Activated CD8-positive, alpha-beta memory T cell treated with anti-CD3 and anti-CD28 coated beads for 24 hours (primary cell): ENCODE results near the gene CDK13.
"Not testable (repeated sequence)": the region's sequence is repeated elsewhere in the genome, so short reads cannot be mapped to it uniquely, and the experiment has no call there.

Experiments
- DNase-seq: peaks from one replicate; pipeline ENCODE4 v3.0.0-alpha.2; 2020

The CDK13 gene

DNA sequence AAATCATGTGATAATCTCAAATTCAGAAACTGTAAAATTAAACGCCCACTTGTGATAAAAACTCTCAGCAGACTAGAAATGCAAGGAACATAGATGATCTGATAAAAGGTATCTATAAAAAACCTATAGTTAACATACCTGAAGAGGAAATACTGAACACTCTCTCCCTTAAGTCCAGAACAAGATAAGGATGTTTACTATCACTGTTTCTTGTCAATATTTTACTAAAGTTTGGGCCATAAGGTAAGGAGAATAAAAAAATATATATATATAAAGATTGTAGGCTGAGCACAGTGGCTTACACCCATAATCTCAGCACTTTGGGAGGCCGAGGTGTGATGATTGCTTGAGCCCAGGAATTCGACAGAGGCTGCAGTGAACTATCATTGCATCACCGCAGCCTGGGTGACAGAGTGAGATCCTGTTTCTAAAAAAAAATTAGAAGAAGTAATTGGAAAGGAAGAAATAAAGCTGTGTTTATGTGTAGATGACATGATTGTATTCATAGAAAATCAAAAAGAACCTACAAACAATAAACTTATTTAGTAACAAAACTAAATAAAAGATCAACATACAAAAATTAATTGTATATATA is 155.9 kb downstream of the CDK13 start:
- DNase-seq, result no peak

DNA sequence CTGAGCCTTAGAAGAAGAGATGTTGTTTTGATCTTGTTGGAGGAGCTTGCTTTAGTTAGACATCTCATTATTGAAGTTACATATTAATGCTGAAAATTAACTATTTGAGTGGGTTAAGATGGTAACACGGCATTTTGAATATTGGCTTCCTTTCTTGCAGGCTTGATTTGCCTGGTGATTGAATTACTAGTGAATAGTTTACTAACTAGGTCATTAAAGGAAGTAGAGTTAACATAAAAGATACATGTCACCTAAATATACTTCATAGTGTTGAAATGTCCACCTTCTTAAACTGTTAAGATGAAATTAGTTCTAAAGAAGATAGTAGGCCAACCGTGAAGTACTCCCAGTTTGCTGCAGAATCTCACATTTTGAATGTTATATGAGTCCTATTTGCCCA is 165.9 kb downstream of the CDK13 start:
- DNase-seq, result no peak

DNA sequence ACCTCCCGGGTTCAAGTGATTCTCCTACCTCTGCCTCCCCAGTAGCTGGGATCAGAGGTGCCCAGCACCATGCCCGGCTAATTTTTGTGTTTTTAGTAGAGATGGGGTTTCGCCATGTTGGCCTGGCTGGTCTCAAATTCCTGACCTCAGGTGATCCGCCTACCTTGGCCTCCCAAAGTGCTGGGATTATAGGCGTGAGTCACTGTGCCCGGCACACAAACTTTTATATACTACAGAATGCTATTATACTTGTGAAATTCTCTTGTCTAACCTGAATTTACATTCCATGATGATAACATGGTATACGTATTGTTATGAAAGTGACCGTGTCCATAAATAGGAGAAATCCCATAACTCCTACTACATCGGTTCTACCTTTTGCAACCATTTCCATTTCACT is 167.1 kb downstream of the CDK13 start:
- DNase-seq, result not testable (repeated sequence)

DNA sequence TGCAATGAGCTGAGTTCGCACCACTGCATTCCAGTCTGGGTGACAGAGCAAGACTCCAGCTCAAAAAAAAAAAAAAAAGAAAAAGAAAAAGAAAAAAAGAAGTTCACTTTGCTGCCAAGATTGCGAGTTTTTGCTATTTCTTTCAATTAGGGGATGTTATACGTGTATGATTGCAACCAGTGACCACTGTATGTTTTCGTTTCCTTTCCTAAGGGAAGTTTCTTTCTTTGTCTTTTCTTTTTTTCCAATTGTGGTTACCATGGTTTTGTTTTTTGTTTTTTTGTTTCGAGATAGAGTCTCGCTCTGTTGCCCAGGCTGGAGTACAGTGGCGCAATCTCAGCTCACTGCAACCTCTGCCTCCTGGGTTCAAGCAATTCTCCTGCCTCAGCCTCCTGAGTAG is 168.1 kb downstream of the CDK13 start:
- DNase-seq, result not testable (repeated sequence)

DNA sequence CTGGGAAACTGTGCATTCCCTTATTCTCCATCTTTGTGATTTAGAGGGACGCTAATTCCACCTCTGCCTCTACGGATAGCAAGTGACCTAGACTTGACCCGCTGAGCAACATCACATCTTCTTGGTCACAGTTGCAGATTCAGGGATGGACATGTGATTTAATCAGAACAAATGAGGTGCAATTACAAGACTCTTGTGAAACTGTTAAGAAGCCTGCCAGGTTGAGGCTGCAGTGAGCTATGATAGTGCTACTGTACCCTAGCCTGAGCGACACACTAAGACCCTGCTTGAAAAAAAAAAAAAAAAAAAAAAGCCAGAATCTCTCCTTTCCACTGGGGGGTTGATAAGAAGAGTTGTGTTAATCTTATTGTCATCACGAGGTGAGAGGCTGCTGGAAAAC is 170.0 kb downstream of the CDK13 start:
- DNase-seq, result no peak

DNA sequence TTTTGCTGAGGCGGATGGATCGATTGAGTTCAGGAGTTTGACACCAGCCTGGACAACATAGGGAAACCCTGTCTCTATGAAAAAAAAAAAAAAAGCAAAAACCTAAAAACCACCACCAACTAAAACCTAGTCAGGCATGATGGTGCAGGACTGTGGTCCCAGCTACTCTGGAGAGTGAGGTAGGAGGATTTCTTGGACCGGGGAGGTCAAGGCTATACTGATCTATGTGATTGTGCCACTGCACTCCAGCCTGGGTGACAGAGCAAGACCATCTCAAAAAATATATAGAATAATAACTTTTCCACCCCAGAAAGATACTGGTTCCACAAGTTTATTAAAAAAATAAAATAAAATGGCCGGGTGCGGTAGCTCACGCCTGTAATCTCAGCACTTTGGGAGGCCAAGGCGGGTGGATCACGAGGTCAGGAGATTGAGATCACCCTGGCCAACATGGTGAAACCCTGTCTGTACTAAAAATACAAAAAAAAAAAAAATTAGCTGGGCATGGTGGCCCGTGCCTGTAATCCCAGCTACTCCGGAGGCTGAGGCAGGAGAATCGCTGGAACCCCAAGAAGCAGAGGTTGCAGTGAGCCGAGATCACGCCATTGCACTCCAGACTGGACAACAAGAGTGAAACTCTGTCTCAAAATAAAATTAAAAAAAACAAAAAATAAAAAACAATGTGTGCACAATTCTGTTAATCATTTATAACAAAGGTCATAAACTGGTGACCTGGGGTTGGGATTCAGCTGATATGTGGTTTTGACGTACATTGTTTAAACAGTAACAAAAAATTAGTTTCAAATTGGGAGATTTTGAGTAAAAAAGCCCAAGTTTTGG is 172.3 kb downstream of the CDK13 start:
- not testable (repeated sequence) for DNase-seq

DNA sequence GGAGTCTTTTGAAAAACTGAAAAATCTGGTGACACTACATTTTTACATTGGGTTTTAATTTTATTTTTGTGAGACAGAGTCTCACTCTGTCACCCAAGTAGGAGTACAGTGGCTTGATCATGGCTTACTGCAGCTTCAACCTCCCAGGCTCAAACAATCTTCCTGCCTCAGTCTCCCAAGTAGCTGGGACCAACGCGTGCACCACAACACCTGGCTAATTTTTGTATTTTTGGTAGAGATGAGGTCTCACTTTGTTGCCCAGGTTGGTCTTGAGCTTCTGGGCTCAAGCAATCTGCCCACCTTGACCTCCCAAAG is 172.8 kb downstream of the CDK13 start:
- DNase-seq, result no peak

DNA sequence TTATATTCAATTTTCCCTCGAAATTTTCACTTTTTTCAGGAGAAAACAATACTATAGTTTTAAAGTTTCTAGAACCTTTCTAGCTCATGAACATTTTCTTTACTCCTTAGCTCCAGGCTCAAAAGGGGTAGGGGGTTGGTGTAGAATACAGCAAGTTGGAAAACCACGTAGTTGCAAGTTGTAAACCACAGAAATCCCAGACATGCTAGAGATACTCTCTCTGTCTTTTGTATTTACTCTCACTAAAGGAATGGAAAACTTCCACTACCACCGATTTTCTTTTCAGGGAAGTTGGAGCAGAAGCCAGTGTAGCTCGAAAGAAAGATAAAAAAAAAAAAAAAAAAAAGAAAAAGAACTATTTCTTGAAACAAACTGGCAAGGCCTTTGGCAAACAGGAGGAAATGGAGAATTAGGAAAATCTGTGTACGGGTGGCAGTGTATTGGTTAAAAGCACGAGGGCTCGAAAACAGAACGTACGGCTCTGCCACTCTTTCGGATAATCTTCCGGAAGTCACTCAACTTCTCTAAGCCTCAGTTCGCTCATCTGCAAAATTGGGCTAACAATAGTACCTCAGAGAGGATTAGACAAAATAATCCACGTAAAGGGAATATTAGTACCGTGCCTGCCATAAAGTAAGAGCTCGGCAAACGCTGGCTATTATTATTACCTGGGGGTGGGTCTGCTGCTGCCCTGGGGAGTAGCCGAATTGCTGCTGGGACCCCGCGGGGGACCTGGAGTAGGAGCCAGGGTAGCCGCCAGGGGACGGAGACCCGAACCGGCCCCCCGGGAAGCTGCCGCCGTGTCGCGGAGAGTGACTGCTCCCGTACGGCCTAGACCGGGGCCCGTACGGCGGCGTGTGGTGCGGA is 183.7 kb downstream of the CDK13 start:
- no peak for DNase-seq

DNA sequence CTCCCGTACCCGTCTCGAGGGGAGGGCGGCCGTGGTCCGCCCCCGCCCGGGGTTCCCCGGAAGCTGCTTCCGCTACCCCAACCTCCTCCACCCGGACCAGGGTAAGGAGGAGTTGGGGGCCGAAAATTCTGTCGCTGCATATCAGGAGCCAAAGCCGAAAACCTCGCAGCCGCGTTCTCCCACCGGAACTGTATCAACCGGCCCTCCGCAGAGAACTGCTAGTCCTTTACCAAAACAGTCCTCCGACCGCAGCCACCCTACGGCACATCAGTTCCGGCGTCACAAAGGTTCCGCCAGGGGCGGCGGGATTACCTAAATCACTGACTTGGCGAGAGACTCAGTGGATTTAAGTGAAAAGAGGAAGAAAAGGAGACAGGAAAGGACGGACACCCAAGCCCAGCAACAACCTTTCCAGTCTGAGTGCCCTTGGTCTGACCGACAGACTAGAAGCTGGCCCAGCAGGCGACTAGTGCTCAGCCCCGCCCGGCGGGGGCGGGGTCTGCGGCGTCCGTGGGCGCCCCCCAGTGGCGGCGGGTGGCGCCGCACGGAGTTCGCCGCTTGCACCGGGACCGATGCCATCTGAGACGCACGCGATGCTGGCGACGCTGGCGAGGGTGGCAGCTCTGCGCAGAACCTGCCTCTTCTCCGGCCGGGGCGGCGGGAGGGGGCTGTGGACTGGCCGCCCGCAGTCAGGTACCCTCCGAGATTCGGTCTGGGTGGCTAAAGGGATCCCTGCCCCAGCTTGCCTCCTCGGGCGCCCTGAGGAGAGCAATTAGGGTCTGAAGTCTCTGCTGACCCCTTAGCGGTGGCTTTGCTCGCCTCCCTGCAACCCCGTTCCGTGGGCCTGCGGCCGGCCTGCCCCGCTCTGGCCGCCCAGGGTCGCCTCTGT is 184.6 kb downstream of the CDK13 start, which contains the start of the genes MPLKIP and SUGCT:
Gene MPLKIP (minus strand): TSS at position 195 of the 889 bp plus-strand sequence. CDS start 55 bp downstream, at position 140.
Gene SUGCT (plus strand): TSS at position 578 of the 889 bp plus-strand sequence.
- DNase-seq, result peak; percentile 98

DNA sequence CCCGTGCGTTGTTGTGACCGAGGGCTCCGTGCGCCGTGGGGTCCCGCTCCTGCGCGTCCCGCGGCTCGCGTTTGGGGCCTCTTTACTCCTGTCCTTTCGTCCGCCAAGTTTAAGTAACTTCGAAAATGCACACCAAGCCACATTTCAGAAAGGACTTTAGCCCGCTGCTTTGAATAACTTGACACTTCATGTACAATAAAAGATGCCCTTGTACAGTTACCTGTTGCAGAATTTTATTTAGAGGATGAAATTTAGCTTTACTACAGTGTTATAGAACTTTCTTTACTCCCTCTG is 185.2 kb downstream of the CDK13 start:
- no peak for DNase-seq

DNA sequence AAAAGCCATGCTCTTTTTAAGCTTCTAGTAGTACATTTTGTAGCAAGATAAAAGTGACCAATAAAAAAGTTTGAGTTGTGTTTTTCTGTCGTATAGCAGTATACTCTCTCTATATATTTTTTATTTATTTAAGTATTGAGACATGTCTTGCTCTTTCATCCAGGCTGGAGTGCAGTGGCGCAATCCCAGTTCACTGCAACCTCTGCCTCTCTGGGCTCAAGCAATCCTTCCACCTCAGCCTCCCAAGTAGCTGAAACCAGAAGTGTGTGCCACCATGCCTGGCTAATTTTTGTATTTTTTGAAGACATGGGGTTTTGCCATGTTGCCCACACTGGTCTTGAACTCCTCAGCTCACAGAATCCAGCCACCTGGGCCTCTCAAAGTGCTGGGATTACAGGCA is 187.5 kb downstream of the CDK13 start:
- no peak for DNase-seq

DNA sequence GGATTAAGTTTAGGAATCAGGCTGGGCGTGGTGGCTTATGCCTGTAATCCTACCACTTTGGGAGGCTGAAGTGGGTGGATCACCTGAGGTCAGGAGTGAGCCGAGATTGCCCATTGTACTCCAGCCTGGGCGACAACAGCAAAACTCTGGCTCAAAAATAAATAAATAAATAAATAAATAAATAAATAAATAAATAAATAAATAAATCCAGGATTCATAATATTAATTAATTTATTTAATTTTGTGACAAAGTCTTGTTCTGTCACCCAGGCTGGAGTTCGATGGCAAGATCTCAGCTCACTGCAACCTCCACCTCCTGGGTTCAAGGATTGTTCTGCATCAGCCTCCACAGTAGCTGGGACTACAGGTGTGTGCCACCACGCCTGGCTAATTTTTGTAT is 188.9 kb downstream of the CDK13 start:
- no peak for DNase-seq

DNA sequence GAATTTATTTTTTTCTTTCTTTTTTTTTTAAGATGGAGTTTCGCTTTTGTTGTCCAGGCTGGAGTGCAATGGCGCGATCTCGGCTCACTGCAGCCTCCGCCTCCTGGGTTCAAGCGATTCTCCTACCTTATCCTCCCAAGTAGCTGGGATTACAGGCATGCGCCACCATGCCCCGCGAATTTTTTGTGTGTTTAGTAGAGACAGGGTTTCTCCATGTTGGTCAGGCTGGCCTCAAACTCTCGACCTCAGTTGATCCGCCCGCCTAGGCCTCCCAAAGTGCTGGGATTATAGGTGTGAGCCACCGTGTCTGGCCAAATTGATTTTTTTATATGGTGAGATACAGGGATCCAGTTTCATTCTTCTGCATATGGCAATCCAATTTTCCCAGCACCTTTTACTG is 189.8 kb downstream of the CDK13 start:
- not testable (repeated sequence) for DNase-seq

DNA sequence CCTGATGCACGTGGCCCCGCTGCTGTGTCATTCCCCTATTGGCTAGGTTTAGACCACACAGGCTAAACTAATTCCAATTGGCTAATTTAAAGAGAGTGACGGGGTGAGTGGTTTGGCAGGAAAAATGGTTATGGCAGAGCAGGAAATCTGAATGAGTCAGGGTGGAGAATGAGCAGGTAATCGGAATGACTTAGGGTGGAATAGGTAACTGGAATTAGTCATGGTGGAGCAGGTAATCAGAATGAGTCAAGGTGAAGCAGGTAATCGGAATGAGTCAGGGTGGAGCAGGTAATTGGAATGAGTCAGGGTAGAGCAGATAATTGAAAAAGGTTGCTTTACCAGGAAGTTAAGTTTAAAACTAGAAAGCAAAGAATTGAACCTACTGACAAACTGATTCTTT is 191.9 kb downstream of the CDK13 start:
- DNase-seq, result not testable (repeated sequence)

DNA sequence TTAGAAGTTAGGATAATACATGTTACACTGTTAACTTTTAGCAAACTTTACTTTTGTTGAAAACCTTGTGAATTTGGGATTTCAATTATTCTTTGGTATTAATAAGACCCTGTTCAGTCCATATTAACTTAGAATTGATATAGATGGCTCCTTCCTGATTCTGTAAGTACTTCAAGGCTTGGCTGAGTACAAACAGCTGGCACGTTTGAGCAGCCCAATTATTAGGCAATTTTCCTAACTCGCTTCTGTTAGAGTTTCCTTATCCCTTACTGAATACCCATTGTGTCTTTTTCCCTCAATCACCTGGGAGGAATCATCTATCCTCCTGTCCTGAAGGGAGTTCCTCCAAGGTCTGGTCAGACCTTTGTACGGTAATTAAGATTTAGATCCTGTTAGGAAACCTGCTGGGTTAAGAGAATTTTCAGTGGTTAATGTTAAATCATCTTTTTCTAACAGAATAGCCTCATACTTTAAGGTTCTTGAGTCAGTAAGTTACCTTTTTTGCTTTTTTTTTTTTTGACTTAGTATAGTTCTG is 195.6 kb downstream of the CDK13 start:
- DNase-seq, result not testable (repeated sequence)

DNA sequence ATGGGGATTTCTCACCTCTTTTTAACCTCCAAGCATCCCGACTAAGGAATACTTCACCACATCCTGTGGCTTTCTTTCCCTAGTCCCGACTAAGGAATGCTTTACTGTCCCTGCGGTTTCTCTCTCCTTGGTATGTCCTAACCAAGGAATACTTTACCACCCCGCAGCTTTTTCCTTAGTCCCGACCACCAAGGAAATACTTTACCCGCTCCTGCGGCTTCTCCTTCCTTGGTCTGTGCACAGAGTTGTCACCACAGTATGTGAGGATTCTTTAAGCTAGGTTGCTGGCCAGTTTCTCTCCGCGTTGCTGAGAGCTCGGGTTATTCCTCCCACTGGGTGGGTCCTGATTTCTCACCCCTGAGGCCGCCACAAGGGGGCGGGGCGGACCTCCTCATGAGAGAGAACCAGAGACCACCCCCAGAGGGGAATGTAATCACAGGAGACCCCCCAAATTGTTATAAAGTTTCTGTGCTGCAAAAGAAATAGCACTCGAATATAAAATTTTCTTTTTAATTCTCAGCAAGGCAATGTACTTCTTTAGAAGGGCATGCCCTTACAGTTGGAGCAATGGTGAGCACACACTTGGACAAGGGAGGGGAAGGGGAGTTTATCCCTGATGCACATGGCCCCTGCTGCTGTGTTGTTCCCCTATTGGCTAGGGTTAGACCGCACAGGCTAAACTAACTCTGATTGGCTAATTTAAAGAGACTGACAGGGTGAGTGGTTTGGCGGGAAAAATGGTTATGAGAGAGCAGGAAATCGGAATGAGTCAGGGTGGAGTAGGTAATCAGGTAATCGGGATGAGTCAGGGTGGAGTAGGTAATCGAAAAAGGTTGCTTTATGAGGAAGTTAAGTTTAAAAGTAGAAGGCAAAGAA is 197.6 kb downstream of the CDK13 start:
- no peak for DNase-seq

DNA sequence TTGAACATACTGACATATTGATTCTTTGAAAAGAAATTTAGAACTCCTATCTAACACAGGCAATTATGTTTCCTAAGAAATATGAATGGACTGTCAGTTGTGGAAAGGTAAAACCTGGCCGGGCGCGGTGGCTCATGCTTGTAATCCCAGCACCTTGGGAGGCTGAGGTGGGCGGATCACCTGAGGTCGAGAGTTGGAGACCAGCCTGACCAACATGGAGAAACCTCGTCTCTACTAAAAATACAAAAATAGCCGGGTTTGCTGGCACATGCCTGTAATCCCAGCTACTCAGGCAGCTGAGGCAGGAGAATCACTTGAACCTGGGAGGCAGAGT is 198.2 kb downstream of the CDK13 start:
- DNase-seq, result not testable (repeated sequence)

DNA sequence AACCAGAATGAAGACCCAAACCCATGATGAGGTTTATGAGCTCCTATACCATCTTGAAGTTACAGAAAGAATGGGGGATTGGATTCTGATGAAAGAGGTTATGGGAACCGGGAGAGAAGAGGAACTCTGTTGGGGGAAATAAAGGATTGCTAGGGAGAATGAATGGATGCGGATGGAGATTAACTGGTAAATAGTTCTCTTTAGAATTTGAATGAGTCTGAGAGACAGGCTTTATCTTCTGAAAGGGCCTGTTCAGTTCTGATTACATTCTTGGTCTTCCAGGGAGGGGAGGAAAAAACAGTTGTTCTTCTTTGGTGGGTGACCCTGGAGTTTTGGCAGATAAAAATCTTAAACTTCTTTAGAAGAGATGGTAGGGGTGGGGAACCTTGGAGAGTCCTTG is 198.6 kb downstream of the CDK13 start:
- no peak for DNase-seq
